Ureter (tissue), 1 donor: ENCODE measurements around the gene FOXP1. TPM values are rescaled to one million over a fixed set of nuclear protein-coding genes. Genes with fewer than 3 reads are reported as not detected.

Experiments used
- DNase-seq: peaks from one replicate; pipeline ENCODE4 v3.0.0-alpha.2; 2020; ENCODE audit warnings: low spot score
- total RNA-seq: library from RNA; stranded (reverse); gene quantifications from one replicate; pipeline ENCODE4 v1.2.4, GENCODE V29; 2023
- donor health status: DM: yes; HTN: yes; CAD: no.

FOXP1 gene
- total RNA-seq, 1 donor from 2014 or later = 179 TPM

DNA sequence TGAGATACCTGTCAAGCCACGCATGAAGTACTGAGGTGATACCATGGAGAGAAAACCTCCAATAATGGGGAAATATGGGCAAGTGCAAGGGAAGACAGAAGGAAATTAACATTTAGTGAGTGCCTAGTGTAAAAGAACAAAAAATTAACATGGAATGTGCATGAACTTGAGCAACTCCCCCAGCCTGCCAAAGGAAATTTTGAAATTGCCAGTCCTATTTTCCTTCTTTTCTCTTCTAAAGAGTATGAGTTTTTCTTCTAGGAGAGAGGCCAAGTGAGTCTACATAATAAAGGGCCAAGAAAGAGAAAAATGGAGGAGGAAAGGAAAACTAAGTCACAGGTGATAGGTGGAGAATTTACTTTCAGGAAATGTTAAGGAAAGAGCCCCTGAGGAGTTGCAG, 668.7 kb downstream of the FOXP1 start:
- DNase-seq = no peak

DNA sequence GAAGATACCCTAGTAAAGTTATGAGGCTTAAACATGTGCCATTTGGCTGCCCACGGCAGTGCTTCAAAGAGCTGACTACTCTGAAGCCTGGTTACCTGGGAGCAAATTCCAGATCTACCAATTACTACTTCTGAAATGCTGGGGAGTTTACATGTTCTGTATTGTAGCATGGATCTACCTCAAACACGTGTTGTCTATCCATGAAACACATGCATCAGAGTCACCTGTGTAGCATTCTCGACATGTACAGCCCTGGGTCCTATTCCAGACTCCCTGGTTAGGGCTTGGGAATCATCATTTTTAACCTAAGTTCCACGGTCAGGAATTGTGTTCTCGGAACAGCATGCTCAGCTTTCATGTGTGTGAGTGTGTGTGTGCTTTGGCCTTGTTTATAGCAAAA, 671.8 kb downstream of the FOXP1 start:
- no peak for DNase-seq

DNA sequence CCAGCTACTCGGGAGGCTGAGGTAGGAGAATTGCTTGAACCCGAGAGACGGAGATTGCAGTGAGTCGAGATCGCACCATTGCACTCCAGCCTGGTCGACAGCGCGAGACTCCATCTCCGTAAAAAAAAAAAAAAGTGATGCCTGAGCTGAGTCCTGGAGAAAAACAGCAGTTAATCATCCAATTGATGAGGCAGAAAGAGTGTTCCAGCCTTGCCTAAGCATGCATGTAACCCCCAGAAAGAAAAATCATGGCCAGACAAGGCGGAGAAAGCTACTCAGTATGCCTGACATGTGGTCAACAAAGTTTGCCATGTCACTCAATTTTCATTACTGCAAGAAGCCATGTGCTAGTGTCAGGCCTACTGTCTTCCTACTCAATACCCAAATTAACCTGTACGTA, 678.0 kb downstream of the FOXP1 start:
- DNase-seq = no peak

Other genes starting within 250 kb of the FOXP1 start
- gene EIF4E3, start 141.7 kb upstream of the FOXP1 start, total RNA-seq = 33.2 TPM
- gene GPR27, start 170.1 kb upstream of the FOXP1 start, total RNA-seq = 16.3 TPM
- not detected for gene PROK2, start 201.4 kb upstream of the FOXP1 start, total RNA-seq